Mucosa of descending colon (tissue), 3 donors: ENCODE measurements around the gene VNN1. TPM values are rescaled to one million over a fixed set of nuclear protein-coding genes. Genes with fewer than 3 reads are reported as not detected.

Experiments
- ATAC-seq: fragments of 200-7000 bp; cut with Tn5 transposase; one replicate; pipeline ENCODE4 v1.9.1; 2020; ENCODE audit warnings: mild to moderate bottlenecking, moderate library complexity
- DNase-seq, 3 donors: peaks; one replicate each; pipeline ENCODE4 v3.0.0-alpha.2; 2020
- H3K36me3 ChIP-seq: fragments of 200-600 bp; one replicate; pipeline ENCODE4 v1.8.0; 2021; ENCODE audit warnings: low read depth, mild to moderate bottlenecking
- H3K4me1 ChIP-seq: fragments of 200-600 bp; one replicate; pipeline ENCODE4 v1.8.0; 2021; ENCODE audit warnings: low read depth, mild to moderate bottlenecking
- H3K4me3 ChIP-seq: fragments of 200-600 bp; one replicate; pipeline ENCODE4 v1.8.0; 2021; ENCODE audit warnings: mild to moderate bottlenecking
- H3K9me3 ChIP-seq: fragments of 200-600 bp; one replicate; pipeline ENCODE4 v1.8.0; 2021; ENCODE audit warnings: mild to moderate bottlenecking
- intact Hi-C, 2 donors: fragments of 100-400 bp; cut with DNase I in 1 of 2; cut with micrococcal nuclease in 1 of 2; formaldehyde crosslinking; loops; one replicate each; pipeline versions ENCODE4 v1.11.0 to v1.11.1; 2022; cut with DNase I, micrococcal nuclease
- total RNA-seq, 3 donors: library from RNA; stranded (reverse); fragmentation: NEBNext Ultra II Directional in 2 of 3; extraction: Animal tissue kit (Norgen Biotek cat#: 25700) in 2 of 3; gene quantifications; one replicate each; pipeline versions ENCODE4 v1.2.1 to v1.2.4, GENCODE V29; 2021 to 2023
- TF ChIP-seq, protein P1 (sequence below): fragments of 200-600 bp; IDR thresholded peaks from one replicate; pipeline ENCODE4 v1.8.0; 2022; ENCODE audit warnings: antibody characterized with exemption, mild to moderate bottlenecking
- donor health status: DM: no; HTN: no; CAD: no; lungs with moderate emphysema.
- donor health status: DM: no; HTN: no; CAD: no.
- donor health status: DM: no; HTN: yes; CAD: no.

The VNN1 gene
- total RNA-seq, 3 donors from 2014 or later = 0.55 to 2.3 (median 0.82) TPM

DNA sequence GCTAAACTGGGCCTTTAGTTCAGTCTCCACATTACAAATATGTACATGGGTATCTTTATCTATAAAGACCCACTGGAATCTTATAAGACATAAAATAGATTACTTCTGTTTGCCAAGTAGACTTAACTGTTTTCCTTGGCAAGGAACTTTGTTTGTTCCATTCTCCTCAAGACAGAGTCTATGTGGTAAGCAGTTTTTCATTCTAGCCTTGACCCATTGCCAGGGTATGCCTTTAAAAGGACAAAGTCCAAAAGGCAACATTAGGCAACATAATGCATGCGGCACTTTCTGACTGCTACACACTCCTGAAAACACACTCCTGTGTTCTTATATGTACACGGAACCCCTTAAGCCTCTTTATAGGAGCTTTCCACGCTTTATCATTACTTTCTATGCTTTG is 20.4 kb downstream of the VNN1 start:
- Histone ChIP-seq H3K36me3 (no peaks in the 10 kb centered on the region), H3K4me1 (no peaks in the 10 kb centered on the region), H3K9me3 (peaks cover 6% of the 10 kb centered on the region), H3K4me3 (no peak overlapping the region)
- intact Hi-C loops = no loop called here
- no peak for DNase-seq
- TF ChIP-seq, protein P1, sequence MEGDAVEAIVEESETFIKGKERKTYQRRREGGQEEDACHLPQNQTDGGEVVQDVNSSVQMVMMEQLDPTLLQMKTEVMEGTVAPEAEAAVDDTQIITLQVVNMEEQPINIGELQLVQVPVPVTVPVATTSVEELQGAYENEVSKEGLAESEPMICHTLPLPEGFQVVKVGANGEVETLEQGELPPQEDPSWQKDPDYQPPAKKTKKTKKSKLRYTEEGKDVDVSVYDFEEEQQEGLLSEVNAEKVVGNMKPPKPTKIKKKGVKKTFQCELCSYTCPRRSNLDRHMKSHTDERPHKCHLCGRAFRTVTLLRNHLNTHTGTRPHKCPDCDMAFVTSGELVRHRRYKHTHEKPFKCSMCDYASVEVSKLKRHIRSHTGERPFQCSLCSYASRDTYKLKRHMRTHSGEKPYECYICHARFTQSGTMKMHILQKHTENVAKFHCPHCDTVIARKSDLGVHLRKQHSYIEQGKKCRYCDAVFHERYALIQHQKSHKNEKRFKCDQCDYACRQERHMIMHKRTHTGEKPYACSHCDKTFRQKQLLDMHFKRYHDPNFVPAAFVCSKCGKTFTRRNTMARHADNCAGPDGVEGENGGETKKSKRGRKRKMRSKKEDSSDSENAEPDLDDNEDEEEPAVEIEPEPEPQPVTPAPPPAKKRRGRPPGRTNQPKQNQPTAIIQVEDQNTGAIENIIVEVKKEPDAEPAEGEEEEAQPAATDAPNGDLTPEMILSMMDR = no peak
- ATAC-seq = no peak

DNA sequence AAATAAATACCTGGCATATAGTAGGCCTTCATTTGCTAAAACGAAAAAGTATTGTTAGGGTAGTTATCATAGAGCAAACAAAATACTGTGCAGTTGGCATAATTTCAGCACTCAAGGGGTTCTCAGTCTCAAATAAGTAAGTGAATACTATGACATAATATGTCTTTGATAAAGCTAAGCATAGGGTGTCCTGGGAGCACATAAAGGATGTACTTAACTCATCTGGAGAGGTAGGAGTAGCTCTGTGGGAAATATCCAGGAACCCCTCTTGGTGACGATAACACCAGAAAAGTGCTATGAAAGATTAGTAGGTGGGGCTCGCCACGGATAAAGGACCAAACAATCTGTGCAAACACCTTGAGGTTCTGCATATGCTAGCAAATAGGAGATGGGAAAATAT is 23.2 kb downstream of the VNN1 start:
- no peak for DNase-seq
- TF ChIP-seq, protein P1 = no peak
- Histone ChIP-seq H3K4me1 (no peaks in the 10 kb centered on the region), H3K36me3 (no peaks in the 10 kb centered on the region), H3K9me3 (no peaks in the 10 kb centered on the region), H3K4me3 (no peak overlapping the region)
- ATAC-seq = no peak
- intact Hi-C loops = no loop called here

DNA sequence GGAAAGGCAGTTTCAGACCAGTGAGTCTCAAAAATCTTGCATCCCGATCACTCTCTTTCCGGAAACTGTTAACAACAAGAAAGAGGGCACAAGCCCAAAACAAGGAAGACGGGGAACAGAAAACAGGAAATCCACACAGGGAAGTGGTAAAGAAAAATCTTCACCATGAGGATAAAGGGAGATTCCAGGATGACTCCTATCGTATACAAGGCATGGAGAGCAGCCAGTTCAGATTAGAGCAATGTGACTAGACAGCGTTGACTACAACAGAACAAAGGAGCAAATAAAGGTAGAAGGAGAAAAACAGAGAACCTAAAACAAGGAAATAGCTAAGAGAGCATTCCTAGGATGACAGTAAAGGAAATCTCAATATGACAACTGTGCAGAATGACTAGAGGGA is 26.5 kb downstream of the VNN1 start:
- TF ChIP-seq, protein P1 = no peak
- H3K4me1 ChIP-seq = no peaks in the 10 kb centered on the region
- H3K36me3 ChIP-seq = no peaks in the 10 kb centered on the region
- H3K4me3 ChIP-seq = no peak overlapping the region
- ATAC-seq (peak; percentile 75), DNase-seq (peak in 1 of 3 donors; percentile 5)
- intact Hi-C loops = no loop called here
- H3K9me3 ChIP-seq = no peaks in the 10 kb centered on the region

DNA sequence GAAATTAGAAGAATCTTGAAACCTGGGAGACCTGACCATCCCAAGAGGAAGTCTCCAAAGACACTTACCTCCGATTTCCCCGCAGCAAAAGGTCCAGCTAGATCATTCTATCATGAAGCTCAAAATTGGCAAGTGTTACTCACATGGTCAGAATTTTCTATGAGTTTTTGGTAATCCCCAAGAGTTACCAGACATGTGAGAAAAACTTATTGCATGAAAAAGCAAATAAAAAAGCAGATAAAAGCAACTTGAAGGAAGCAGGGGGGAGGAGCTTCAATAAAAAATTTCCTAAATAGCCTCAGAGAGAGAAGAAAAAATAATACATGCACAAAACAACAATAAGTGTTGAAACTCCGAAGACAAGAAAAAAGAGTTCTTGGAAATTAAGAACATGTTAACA is 27.3 kb downstream of the VNN1 start:
- intact Hi-C loops = no loop called here
- Histone ChIP-seq H3K36me3 (no peaks in the 10 kb centered on the region), H3K9me3 (no peaks in the 10 kb centered on the region), H3K4me1 (no peaks in the 10 kb centered on the region), H3K4me3 (no peak overlapping the region)
- TF ChIP-seq, protein P1 = no peak
- ATAC-seq = no peak
- no peak for DNase-seq

DNA sequence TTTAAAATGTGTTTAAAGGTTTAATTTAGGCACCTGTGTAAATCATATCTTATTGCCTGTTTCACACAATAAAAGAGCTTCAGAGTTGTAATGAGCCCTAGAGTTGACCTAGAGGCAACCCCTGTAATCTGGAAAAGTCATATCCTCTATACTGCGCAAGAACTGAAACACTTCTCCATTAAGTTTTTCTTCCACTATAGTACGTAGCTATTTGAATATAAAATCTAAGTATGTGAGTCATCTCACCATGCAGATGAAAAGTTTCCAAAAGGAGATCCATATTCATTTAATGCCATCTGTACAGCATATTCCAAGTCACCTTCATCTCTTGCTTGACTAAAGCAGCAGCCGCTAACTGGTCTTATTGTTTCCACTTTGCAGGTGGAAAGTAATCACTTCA is 28.8 kb downstream of the VNN1 start:
- intact Hi-C loops = no loop called here
- ATAC-seq (no peak), DNase-seq (no peak)
- Histone ChIP-seq H3K4me3 (no peak overlapping the region), H3K4me1 (no peaks in the 10 kb centered on the region), H3K36me3 (no peaks in the 10 kb centered on the region), H3K9me3 (no peaks in the 10 kb centered on the region)
- TF ChIP-seq, protein P1 = no peak

DNA sequence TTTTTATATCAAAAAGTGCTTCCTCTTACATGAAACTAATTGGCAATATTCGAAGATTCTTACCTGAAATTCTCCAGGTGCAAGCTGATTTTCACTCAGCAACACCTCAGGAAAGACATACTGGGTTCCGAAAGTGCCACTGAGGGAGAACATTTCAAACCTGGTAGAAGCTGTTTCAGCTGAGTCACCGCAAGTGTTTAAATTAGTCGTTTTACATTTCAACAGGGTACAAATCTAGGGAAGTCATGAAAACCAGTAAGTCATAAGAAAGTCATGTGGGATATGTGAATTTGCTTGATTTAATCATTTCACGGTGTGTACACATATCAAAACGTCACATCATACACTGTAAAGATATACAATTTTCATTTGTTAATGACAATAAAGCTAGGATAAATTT is 29.6 kb downstream of the VNN1 start:
- H3K4me3 ChIP-seq = no peak overlapping the region
- intact Hi-C loops = no loop called here
- TF ChIP-seq, protein P1 = no peak

More for the DNA sequence above, 29.6 kb downstream of the VNN1 start:
- no peaks in the 10 kb centered on the region for H3K36me3 ChIP-seq
- H3K4me1 ChIP-seq = no peaks in the 10 kb centered on the region
- ATAC-seq (no peak), DNase-seq (no peak)
- no peaks in the 10 kb centered on the region for H3K9me3 ChIP-seq
